ENCODE data around the gene DHRS3.

DNA sequence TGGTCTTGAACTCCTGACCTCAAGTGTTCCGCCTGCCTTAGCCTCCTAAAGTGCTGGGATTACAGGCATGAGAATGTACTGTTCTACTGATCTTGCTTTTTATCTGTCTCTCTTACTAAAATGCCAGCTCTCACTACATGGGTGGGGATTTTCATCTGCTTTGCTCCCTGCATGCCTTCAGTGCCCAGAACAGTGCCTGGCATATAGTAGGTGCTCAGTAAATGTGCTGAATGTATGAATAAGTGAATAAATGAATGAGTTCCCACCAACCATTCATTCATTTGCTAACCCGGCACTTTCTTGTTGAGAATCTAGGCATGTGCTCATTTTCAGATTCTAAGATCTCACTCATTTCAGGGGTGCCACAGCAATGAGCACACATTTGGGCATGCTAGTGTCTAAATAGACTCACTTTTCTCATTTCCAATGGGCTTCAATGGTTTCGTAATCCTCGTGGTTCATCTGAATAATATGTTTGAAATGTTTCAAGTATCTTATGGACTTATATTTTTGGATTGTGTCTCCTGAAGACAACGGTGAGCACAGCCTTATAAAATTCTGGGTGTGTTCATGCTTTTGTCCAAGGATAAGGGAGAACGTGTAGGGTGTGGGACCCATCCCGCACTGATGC lies 7.6 kb downstream of the DHRS3 start:
- TF ChIP-seq, protein P1, sequence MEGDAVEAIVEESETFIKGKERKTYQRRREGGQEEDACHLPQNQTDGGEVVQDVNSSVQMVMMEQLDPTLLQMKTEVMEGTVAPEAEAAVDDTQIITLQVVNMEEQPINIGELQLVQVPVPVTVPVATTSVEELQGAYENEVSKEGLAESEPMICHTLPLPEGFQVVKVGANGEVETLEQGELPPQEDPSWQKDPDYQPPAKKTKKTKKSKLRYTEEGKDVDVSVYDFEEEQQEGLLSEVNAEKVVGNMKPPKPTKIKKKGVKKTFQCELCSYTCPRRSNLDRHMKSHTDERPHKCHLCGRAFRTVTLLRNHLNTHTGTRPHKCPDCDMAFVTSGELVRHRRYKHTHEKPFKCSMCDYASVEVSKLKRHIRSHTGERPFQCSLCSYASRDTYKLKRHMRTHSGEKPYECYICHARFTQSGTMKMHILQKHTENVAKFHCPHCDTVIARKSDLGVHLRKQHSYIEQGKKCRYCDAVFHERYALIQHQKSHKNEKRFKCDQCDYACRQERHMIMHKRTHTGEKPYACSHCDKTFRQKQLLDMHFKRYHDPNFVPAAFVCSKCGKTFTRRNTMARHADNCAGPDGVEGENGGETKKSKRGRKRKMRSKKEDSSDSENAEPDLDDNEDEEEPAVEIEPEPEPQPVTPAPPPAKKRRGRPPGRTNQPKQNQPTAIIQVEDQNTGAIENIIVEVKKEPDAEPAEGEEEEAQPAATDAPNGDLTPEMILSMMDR (IDR thresholded peaks at IDR 0.05), result no peak
- no peak for TF ChIP-seq POLR2A (IDR thresholded peaks at IDR 0.05)

Data from body of pancreas (tissue), 4 donors.